ENCODE measurements around the gene CDT1.
"Not testable (repeated sequence)": the region's sequence is repeated elsewhere in the genome, so short reads cannot be mapped to it uniquely, and the experiment has no call there.

The CDT1 gene

GRCh38 chr16:88769617-88770460 is 33.8 kb upstream of the CDT1 start:
- DNase-seq: no peak

DNA sequence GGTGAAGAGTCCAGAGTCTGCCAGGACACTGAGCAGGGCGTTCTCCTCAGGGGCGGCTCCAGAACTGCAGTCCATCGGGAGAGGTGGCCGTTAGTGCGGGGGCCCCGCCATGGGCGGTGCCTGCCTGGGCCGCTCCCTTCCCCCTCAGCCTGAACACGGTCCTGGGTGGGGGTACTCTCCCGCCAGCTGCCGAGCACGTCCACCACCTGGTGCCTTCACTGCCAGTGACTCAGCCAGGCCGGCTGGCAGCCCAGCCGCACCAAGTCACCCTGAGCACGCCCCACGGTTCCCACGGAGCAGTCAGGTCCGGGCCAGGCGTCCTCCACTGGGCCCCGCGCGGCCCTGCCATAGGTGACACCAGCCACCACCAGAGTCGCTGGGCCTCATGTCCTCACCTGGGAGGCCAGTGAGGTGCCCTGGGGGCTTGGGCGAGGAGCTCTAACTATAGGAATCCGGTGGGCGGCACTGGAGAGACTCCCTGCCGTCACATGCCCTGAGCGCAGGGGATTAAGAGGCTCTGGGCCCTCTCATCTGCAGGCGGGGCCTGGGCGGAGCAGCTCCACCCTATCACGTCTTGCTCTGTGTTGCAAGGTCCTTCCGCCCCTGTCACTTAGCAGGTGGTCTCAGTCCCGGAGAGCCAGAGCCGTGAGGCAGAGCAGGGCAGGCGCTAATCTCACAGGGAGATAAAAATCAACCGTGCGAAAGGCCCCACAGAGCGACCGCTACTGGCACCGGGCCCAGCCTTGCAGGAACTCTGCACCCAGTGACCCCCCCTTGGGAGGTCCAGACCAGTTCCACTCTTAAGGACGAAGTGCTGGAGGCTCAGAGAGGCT is 32.9 kb upstream of the CDT1 start:
- DNase-seq: no peak

GRCh38 chr16:88771294-88771772 is 32.3 kb upstream of the CDT1 start:
- no peak for DNase-seq

DNA sequence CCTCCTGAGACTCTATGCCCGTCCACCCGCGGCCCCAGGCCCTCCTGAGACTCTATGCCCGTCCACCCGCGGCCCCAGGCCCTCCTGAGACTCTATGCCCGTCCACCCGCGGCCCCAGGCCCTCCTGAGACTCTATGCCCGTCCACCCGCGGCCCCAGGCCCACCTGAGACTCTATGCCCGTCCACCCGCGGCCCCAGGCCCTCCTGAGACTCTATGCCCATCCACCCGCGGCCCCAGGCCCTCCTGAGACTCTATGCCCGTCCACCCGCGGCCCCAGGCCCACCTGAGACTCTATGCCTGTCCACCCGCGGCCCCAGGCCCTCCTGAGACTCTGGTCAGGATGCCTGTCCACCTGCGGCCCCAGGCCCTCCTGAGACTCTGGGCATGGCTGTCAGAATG is 31.8 kb upstream of the CDT1 start:
- not testable (repeated sequence) for DNase-seq

- DNase-seq: peak; percentile 96
These were observed 30.4 kb upstream of the CDT1 start for GRCh38 chr16:88772871-88773811.

- DNase-seq: peak; percentile 92
These were observed 29.7 kb upstream of the CDT1 start for GRCh38 chr16:88773812-88774291.

DNA sequence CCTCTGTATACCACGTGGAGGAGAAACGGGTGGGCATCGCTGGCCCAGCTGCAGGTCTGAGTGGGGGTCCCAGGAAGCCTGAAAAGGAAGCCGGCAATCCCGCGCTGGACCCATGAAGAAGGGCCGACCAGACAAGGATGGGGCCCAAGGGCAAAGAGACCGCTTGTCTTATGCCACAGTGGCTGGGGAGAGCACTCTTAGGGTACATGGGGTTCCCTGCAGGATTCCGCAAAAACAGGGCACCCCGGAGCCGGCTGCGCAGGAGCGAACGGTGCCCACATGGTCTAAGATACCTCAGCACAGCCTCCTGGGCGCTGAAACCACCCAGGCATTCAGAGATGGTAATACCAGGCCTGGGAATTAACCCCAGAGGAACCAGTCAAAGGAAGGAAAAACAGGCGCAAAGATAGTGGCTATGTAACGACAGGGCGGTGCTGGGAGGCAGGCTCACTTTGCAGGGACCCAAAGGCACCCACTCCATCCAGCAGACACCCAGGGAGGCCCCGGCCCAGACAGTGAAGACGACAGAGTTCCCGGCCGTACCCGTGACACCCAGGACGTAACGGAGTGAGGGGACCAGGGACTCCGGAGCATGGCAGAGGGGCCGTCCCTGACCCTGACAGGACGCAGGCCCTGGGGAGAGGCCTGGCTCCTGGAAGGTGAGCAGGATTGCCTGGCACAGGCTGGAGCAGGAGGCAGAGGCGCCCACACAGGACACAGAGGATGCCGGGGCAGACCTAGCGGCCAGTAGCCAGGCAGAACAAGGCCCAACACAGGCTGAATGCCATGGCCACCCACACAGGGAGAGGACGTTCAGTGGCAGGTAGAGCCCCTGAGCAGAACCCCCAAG is 28.8 kb upstream of the CDT1 start:
- no peak for DNase-seq

- no peak for DNase-seq
These were observed 27.8 kb upstream of the CDT1 start for GRCh38 chr16:88775825-88776224.

- DNase-seq: no peak
These were observed 25.9 kb upstream of the CDT1 start for GRCh38 chr16:88777471-88778270.

DNA sequence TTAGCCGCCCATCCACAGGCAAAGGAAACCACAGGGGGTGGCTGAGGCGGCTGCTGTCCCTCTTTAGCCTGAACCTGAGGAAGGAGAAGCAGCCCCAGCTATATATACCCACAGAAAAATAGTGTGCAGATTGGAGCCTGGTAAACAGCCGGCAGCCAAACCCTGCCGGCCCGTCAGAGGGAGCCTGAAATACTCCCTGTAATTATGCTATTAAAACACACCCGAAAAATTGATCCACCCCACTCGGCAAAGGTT is 25.4 kb upstream of the CDT1 start:
- no peak for DNase-seq

- DNase-seq: no peak
These were observed 25.0 kb upstream of the CDT1 start for GRCh38 chr16:88778541-88779065.

GRCh38 chr16:88779406-88780141 is 24.0 kb upstream of the CDT1 start:
- no peak for DNase-seq

DNA sequence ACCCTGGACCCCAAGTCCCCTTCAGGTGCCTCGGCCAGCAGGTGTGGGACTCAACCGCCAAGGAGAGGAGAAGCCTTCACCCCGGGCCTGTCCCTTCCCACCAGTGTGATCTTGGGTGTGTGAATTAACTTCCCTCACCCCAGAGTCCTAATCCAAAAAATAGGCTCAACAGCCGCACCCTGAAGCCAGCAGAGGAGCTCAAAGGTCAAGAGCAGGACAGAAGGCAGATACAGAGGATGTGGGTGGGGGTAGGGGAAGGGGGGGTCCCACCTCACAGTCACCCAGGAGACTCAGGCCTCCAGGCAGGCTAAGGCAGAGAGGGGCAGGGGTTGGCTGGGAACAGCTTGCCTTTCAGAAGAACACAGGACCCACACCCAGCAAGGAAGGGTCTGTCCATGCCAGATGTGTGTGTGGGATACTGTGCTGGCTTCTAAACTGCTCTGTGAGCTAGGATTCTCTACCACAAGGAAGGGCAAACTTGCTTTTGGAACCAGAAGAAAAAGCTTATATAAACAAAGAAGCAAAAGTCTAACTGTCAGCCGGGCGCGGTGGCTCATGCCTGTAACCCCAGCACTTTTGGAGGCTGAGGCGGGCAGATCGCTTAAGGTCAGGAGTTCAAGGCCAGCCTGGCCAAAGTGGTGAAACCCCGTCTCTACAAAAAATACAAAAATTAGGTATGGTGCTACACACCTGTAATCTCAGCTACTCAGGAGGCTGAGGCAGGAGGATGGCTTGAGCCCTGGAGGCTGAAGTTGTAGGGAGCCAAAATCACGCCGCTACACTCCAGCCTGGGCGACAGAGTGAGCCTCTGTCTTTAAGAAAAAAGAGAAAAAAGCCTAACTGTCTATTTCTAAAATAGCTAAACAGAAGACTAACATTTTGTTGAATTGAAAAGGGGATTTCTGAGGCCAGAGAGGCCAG is 23.2 kb upstream of the CDT1 start:
- no peak for DNase-seq

DNA sequence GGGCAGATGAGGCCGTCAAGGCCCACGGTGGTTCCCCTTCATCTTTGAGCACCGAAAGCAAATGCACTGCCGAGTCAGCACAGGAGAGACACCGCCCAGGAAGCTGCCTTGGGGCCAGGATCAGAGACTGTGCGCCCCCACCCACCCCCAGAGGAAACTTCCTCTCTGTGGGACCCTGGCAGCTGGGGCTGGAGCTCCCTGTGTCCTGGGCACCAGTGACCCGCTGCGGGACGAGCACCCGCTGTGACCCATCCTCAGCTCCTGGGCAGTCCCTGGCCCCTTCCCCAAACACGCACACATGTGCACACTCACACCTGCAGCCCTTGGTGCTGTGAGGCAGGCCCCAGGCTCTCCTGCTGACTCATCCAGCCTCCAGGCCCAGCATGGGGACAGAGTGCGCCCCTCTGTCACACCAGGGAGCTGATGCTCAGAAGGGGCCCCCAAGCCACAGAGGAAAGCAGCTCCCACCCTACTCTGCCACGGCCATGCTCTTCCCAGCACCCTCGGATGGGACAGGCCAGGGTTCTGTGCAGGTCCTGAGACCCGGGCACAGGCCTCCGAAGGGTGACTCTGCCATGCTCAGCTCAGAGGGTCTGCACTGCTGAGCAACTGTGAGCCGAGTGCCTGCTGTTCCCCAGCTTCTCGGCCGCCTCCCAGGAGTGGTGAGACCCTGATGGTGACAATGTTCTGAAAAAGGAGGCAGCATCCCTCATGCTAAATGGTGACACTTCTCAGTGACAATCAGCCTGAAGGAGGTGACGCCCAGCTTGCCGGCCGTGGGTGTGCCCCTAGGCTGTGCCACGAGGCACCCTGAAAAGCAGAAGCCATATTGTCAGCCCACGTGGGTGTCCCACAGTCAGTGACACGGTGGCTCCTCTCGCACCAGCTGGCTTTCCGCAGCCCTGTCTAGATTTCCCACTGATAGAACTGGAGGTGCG is 22.2 kb upstream of the CDT1 start:
- DNase-seq: no peak

- peak; percentile 90 for DNase-seq
These were observed 20.9 kb upstream of the CDT1 start for GRCh38 chr16:88782454-88783390.

DNA sequence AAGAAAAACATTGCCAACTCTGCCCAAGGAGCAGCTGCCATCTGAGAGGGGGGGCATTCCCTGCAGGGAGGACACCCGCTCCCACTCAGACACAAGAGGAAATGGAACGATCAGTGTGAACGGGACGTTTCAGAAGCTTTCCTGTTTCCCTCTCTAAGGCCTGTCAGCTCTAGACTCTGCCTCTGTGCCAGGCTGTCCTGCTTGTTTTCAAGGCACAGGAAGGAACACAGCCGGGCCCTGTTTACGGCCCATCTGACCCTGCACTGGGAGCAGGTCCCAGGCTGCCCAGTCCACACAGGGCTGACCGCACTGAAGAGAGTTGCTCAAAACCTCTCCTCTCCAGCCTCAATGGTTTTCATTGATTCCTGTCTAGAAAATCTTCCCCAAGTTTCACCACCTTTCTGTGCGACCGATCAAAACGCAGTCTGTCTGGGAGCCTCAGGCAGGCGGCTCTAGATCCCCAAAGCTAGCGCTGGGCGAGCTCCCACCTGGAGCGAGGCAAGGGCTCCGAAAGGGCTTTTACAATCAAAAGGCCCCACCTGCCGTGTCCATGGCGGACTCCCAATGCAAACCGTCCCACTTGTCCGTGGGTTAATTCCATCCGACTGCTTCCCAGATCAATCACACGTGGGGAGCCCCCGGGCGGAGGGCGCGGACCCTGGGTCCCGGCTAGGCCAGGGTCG is 20.1 kb upstream of the CDT1 start:
- peak; percentile 53 for DNase-seq
